Measurements from ENCODE around the gene PSD4.

DNA sequence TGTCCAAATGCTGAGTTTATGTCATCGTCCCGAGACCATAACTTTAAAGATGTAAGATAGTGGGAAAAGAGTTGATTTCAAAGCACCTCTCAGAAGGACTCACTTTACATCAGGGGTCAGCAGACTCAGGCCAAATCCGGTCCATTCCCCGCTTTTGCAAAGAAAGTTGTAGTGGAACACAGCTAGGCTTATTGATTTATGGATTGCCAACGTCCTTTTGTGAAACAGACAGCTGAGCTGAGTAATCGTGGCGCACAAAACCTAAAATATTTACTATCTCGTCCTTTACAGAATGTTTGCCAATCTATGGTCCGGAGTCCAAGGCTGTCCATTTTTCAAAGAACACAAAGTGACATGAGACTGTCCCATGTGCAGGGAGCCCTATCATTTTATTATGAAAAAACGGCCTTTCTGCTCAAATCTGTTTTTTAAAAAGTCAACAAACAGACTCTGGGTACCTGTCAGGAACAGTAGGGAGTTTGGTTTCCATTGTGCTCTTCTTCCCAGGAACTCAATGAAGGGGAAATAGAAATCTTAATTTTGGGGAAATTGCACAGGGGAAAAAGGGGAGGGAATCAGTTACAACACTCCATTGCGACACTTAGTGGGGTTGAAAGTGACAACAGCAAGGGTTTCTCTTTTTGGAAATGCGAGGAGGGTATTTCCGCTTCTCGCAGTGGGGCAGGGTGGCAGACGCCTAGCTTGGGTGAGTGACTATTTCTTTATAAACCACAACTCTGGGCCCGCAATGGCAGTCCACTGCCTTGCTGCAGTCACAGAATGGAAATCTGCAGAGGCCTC is 46.7 kb upstream of the PSD4 start, which contains the start of gene IL1RN:
- TF ChIP-seq EZH2phosphoT487 (IDR thresholded peaks at IDR 0.05; ENCODE audit: borderline replicate concordance, low read length): no peak
- TF ChIP-seq, protein P1, sequence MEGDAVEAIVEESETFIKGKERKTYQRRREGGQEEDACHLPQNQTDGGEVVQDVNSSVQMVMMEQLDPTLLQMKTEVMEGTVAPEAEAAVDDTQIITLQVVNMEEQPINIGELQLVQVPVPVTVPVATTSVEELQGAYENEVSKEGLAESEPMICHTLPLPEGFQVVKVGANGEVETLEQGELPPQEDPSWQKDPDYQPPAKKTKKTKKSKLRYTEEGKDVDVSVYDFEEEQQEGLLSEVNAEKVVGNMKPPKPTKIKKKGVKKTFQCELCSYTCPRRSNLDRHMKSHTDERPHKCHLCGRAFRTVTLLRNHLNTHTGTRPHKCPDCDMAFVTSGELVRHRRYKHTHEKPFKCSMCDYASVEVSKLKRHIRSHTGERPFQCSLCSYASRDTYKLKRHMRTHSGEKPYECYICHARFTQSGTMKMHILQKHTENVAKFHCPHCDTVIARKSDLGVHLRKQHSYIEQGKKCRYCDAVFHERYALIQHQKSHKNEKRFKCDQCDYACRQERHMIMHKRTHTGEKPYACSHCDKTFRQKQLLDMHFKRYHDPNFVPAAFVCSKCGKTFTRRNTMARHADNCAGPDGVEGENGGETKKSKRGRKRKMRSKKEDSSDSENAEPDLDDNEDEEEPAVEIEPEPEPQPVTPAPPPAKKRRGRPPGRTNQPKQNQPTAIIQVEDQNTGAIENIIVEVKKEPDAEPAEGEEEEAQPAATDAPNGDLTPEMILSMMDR (conservative IDR thresholded peaks at IDR 0.05; ENCODE audit: low read depth, low read length): no peak

All from PC-3 (cell line).